Fibroblast of the aortic adventitia (primary cell): ENCODE measurements around the gene SEMA4A. TPM values are rescaled to one million over a fixed set of nuclear protein-coding genes. Genes with fewer than 3 reads are reported as not detected.
A peak's percentile ranks its signal among the peaks of the same experiment; 100 is the strongest.
"Not testable (repeated sequence)": the region's sequence is repeated elsewhere in the genome, so short reads cannot be mapped to it uniquely, and the experiment has no call there.

ENCODE experiments used
- DNase-seq: peaks from one replicate; pipeline ENCODE4 v3.0.0-alpha.2; 2010; ENCODE audit warnings: low read depth
- H3K4me3 ChIP-seq: 2 replicates; pipeline ENCODE4 v1.5.1; 2011; ENCODE audit warnings: low read depth, mild to moderate bottlenecking, control low read depth, low read length, moderate library complexity
- total RNA-seq: library from RNA; depleted of rRNA; stranded (reverse); fragments of >200 nt; gene quantifications from 2 replicates; pipeline ENCODE4 v1.2.3, GENCODE V29; 2012; ENCODE audit warnings: low replicate concordance
- TF ChIP-seq, protein P1 (sequence below): IDR thresholded peaks from 2 replicates; pipeline ENCODE4 v1.5.1; 2011; ENCODE audit warnings: mild to moderate bottlenecking, low read length, control low read depth, inconsistent platforms; ENCODE audit not compliant: insufficient read depth

Gene SEMA4A
- total RNA-seq, 1 donor, result 1.4 TPM

DNA sequence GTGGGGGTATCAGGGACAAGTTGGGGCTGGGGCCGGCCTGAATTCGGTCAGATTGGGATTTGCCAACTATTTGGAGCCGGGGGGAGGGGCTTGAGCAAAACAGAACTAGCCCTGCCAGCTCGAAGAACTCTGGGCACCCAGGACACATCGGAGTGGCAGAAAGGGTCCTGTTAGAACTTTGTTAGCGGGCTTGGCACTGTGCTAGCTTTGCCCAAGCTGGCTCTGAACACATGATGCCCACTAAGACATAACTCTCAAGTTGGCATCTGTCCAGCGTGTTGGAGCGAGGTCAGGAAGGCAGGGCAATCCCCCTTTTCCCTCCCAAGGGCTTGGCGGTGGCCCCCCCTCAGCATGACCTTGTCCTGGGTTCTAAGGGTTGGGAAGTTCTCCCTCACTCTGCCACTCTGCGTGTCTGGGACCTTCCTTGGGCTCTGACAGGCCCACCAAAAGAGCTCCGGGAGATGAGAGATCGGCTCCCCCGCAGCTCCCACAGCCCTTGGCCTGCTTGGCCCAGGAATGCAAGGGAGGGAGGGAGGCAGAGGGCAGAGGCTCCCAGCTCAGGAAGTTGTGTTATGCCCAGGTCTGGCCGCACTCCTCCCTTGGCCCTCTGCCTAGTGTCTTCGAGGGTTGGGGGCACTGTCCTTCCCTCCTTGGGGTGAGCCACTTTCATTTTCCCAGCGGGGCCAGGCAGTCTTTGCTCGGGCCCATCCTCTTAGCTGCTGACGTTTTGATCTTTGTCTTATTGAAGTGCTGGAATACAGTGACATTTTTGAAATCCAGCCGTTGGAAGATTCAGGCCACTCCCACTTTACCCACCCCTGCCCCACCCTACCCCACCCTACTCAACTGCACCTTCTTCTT lies 37.6 kb upstream of the SEMA4A start:
- peak overlapping the region; percentile 99 for H3K4me3 ChIP-seq
- DNase-seq, result peak; percentile 53
- TF ChIP-seq, protein P1, sequence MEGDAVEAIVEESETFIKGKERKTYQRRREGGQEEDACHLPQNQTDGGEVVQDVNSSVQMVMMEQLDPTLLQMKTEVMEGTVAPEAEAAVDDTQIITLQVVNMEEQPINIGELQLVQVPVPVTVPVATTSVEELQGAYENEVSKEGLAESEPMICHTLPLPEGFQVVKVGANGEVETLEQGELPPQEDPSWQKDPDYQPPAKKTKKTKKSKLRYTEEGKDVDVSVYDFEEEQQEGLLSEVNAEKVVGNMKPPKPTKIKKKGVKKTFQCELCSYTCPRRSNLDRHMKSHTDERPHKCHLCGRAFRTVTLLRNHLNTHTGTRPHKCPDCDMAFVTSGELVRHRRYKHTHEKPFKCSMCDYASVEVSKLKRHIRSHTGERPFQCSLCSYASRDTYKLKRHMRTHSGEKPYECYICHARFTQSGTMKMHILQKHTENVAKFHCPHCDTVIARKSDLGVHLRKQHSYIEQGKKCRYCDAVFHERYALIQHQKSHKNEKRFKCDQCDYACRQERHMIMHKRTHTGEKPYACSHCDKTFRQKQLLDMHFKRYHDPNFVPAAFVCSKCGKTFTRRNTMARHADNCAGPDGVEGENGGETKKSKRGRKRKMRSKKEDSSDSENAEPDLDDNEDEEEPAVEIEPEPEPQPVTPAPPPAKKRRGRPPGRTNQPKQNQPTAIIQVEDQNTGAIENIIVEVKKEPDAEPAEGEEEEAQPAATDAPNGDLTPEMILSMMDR, result no peak

- not testable (repeated sequence) for DNase-seq
- H3K4me3 ChIP-seq, result peak overlapping the region; percentile 99
Observed at GRCh38 chr1:156116731-156117130, 36.7 kb upstream of the SEMA4A start.

- TF ChIP-seq, protein P1, result no peak
- DNase-seq, result no peak
- H3K4me3 ChIP-seq, result peak overlapping the region; percentile 99
Observed at GRCh38 chr1:156117414-156118176, 35.8 kb upstream of the SEMA4A start.

- TF ChIP-seq, protein P1, result no peak
- DNase-seq, result no peak
- peak overlapping the region; percentile 99 for H3K4me3 ChIP-seq
Observed at GRCh38 chr1:156118177-156118868, 35.1 kb upstream of the SEMA4A start.

- peak overlapping the region; percentile 64 for H3K4me3 ChIP-seq
- TF ChIP-seq, protein P1, result peak; percentile 18
- peak; percentile 68 for DNase-seq
Observed at GRCh38 chr1:156119503-156120209, 33.7 kb upstream of the SEMA4A start.

DNA sequence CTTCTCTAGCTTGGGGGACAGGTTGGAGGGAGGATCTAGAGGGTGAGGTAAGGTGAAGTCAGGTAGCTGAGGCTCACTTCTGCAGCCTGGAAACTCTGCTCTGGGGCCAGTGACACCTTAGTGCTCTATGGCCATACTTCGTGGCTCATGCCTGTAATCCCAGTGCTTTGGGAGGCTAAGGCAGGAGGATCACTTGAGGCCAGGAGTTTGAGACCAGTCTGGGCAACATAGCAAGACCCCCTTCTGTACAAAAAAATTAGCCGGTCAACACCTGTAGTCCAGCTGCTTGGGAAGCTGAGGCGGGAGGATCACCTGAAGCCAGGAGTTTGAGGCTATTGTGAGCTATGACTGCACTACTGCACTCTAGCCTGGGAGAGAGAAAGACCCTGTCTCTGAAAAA lies 33.1 kb upstream of the SEMA4A start:
- no peak for DNase-seq
- H3K4me3 ChIP-seq, result peak overlapping the region; percentile 64
- TF ChIP-seq, protein P1, result no peak

DNA sequence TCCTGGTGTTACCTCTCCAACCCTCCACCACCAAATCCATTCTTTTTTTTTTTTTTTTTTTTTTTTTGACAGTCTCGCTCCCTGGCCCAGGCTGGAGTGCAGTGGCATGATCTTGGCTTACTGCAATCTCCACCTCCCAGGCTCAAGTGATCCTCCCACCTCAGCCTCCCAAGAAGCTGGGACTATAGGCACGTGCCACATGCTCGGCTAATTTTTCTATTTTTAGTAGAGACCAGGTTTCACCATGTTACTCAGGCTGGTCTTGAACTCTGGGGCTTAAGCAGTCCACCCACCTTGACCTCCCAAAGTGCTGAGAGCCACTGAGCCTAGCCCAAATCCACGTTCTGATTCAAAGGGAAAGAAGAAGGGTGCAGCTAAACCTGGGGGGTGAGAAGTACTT lies 32.4 kb upstream of the SEMA4A start:
- DNase-seq, result not testable (repeated sequence)
- H3K4me3 ChIP-seq, result peak overlapping the region; percentile 64
